GM19324 (cell line): ENCODE results near the gene PXT1.

Source experiments
- ATAC-seq: cut with Tn5 transposase; IDR thresholded peaks from one replicate; pipeline ENCODE4 v1.9.1; 2021; ENCODE audit warnings: mild to moderate bottlenecking, moderate library complexity; ENCODE audit not compliant: unreplicated experiment, low FRiP score

Gene PXT1

GRCh38 chr6:36350681-36351571 is 91.7 kb downstream of the PXT1 start:
- ATAC-seq, result no peak

DNA sequence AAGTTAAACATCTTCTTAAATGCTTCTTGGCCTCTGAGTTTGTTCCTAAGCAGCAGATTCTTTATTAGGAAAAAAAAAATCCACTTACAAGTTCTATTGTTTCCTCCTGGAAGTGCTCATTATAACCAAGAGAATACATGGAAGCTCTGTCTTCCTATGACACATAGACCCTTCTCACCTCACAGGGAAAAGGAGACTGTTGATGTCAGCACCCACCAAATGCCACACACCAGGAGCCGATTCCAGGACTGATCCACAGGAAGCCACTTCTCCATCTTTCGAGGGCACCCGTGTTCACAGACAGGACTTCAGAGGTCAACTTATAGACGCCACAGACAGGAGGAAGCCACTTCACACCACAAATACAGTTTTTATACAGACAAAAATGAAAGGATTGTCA is 92.6 kb downstream of the PXT1 start:
- no peak for ATAC-seq

DNA sequence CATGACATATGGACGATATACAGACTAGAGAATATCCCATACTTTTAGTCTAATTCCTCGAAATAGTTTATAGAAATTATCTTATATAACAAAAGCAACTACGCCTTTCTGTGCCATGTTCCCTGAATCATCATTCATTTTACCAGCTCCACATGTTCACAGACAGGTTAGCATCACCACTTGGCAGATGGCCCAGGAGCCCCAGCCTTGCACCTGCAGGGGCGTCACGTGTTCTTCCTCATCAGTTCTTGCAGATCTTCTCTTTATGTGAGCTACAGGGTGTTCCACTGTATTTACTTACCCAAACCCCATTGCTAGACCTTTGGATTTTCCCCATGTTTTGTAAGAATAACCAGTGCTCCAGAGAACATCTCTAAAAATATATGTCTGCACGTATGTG is 93.4 kb downstream of the PXT1 start:
- ATAC-seq, result no peak

GRCh38 chr6:36347621-36348020 is 95.0 kb downstream of the PXT1 start:
- no peak for ATAC-seq

DNA sequence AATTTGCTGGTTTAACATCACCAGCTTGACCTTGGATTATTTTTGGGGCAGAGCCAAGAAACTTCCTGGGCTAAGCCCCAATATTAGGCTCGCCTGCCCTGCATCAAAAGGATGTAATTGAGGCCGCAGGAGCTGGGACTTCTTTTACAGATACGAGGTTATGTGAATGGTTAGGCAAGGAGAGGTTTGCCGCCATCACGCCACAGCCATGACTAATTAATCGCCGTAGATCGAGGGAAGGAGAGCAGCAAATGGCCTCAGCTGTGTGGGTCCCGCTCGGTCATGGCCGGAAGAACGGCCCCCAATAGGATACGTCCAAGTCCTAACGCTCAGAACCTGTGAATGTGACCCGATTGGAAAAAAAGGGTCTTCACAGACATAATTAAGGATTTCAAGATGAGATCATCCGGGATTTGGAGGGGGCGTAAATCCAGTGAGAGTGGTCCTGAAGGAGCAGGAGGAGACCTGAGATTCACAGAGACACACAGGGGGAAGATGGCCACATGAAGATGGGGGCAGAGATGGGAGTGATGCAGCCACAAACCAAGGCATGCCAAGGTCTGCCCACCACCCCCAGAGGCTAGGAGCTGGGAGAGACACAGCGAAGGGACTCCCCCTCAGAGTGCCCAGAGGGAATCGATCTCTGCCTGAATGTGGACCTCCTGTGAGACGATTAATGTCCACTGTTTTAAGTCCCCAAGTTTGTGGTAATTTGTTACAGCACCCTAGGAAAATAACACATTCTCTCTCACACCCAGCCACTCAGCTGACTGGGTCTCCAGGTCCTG is 96.0 kb downstream of the PXT1 start:
- ATAC-seq, result no peak

GRCh38 chr6:36345681-36346466 is 96.8 kb downstream of the PXT1 start:
- no peak for ATAC-seq

DNA sequence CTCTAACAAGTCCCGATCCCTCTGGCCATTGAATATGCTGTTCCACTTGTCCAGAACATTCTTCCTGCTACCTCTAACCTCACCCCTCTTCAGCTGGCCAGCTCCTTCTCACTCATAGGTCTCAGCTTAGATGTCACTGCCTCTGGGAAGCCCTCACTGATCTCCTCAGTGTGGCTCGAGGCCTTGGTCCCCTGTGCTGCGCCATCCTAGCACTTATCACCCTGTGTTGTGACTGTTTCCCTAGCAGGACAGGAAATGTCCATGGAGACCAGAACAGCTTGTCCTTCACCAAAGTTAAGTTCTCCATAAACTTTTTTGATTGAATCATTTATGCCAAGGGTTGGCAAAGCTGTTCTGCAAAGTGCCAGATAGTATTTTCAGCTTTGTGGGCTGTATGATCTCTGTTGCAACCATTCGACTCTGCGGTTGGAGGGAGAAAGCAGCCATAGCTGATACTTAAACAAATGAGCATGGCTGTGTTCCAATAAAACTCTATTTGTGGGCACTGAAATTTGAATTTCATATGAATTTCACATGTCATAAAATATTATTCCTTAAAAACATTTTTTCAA is 99.5 kb downstream of the PXT1 start:
- no peak for ATAC-seq

GRCh38 chr6:36340618-36341454 is 101.8 kb downstream of the PXT1 start:
- ATAC-seq, result no peak
